Head of caudate nucleus (tissue), 42 donors: Measurements from ENCODE around the gene EID1.
"Not testable (repeated sequence)": the region's sequence is repeated elsewhere in the genome, so short reads cannot be mapped to it uniquely, and the experiment has no call there.

Source experiments
- DNase-seq, 42 donors: peaks; one replicate each; pipeline versions ENCODE4 v3.0.0 to v3.0.0-alpha.2; 2020 to 2021; ENCODE audit warnings: mixed read lengths in 7 of 42
- intact Hi-C: fragments of 100-400 bp; cut with DNase I; formaldehyde crosslinking; loops from one replicate; pipeline ENCODE4 v1.15.0; 2022

EID1 gene

GRCh38 chr15:48877630-48878595 is at the start of gene EID1:
EID1 (plus strand) TSS chr15:48878134; CDS start chr15:48878177, 43 bp downstream.
- peak; percentile 82 to 97 (median 93) for DNase-seq
- intact Hi-C loops, result loop anchor here (1.0 to 5.0 kb wide), 2 partner anchors 168 to 274 kb away; partner anchors contain the start of gene SECISBP2L

- DNase-seq, result no peak
- intact Hi-C loops, result no loop called here
Measured at GRCh38 chr15:48828471-48828870, 49.5 kb upstream of the EID1 start.

GRCh38 chr15:48828906-48829305 is 49.0 kb upstream of the EID1 start:
- no peak for DNase-seq

GRCh38 chr15:48832648-48833047 is 45.3 kb upstream of the EID1 start:
- intact Hi-C loops, result no loop called here
- no peak for DNase-seq

More at GRCh38 chr15:48828906-48829305, 49.0 kb upstream of the EID1 start:
- intact Hi-C loops, result no loop called here

GRCh38 chr15:48833526-48834239 is 44.3 kb upstream of the EID1 start:
- intact Hi-C loops, result no loop called here
- no peak for DNase-seq

- DNase-seq, result no peak
- intact Hi-C loops, result no loop called here
Measured at GRCh38 chr15:48834756-48835155, 43.2 kb upstream of the EID1 start.

- DNase-seq, result no peak
- intact Hi-C loops, result no loop called here
Measured at GRCh38 chr15:48842501-48842900, 35.4 kb upstream of the EID1 start.

- intact Hi-C loops, result no loop called here
- DNase-seq, result no peak
Measured at GRCh38 chr15:48845123-48845522, 32.8 kb upstream of the EID1 start.

GRCh38 chr15:48850648-48851047 is 27.3 kb upstream of the EID1 start:
- DNase-seq, result no peak
- intact Hi-C loops, result loop anchor here (10.0 kb wide), 1 partner anchor 496 kb away; no protein-coding TSS in a partner anchor

GRCh38 chr15:48851956-48852355 is 26.0 kb upstream of the EID1 start:
- intact Hi-C loops, result loop anchor here (10.0 kb wide), 1 partner anchor 497 kb away; no protein-coding TSS in a partner anchor
- no peak for DNase-seq

GRCh38 chr15:48854434-48854833 is 23.5 kb upstream of the EID1 start:
- intact Hi-C loops, result loop anchor here (10.0 kb wide), 1 partner anchor 500 kb away; no protein-coding TSS in a partner anchor
- not testable (repeated sequence) for DNase-seq

GRCh38 chr15:48855501-48856440 is 22.2 kb upstream of the EID1 start:
- peak in 14 of 42 donors; percentile 6 to 77 (median 25) for DNase-seq
- intact Hi-C loops, result loop anchor here (10.0 kb wide), 1 partner anchor 501 kb away; no protein-coding TSS in a partner anchor

- intact Hi-C loops, result loop anchor here (10.0 kb wide), 1 partner anchor 502 kb away; no protein-coding TSS in a partner anchor
Measured at GRCh38 chr15:48856942-48857341, 21.0 kb upstream of the EID1 start.

GRCh38 chr15:48858401-48858800 is 19.5 kb upstream of the EID1 start:
- DNase-seq, result no peak
- intact Hi-C loops, result loop anchor here (10.0 kb wide), 1 partner anchor 504 kb away; no protein-coding TSS in a partner anchor

More at GRCh38 chr15:48856942-48857341, 21.0 kb upstream of the EID1 start:
- DNase-seq, result no peak

- intact Hi-C loops, result loop anchor here (10.0 kb wide), 1 partner anchor 505 kb away; no protein-coding TSS in a partner anchor
- DNase-seq, result no peak
Measured at GRCh38 chr15:48859426-48859825, 18.5 kb upstream of the EID1 start.

- peak in 20 of 42 donors; percentile 6 to 70 (median 48) for DNase-seq
- intact Hi-C loops, result loop anchor here (2.0 to 10.0 kb wide), 2 partner anchors 285 to 1283 kb away; no protein-coding TSS in a partner anchor
Measured at GRCh38 chr15:48861813-48862431, 16.0 kb upstream of the EID1 start.

- intact Hi-C loops, result loop anchor here (2.0 to 10.0 kb wide), 2 partner anchors 284 to 1282 kb away; no protein-coding TSS in a partner anchor
- DNase-seq, result no peak
Measured at GRCh38 chr15:48862705-48863104, 15.2 kb upstream of the EID1 start.
